H1 (cell line): ENCODE results near the gene RBMY1A1.
"Not testable (repeated sequence)": the region's sequence is repeated elsewhere in the genome, so short reads cannot be mapped to it uniquely, and the experiment has no call there.

Experiments used
- BACH1 ChIP-seq: IDR thresholded peaks from 2 replicates; pipeline ENCODE4 v1.6.1; 2012; ENCODE audit warnings: low read length, improper control_type of control experiment
- CTCF ChIP-seq, 3 experiments: IDR thresholded peaks; 1 replicate in 2 of 3; 2 replicates in 1 of 3; pipeline versions ENCODE4 v1.5.1 to v1.6.1; 2011; ENCODE audit warnings: low read length in 3 of 3, mild to moderate bottlenecking in 3 of 3, inconsistent platforms in 2 of 3, low read depth in 1 of 3, moderate library complexity in 1 of 3; ENCODE audit not compliant: insufficient read depth in 1 of 3; ENCODE audit errors: control extremely low read depth in 1 of 3
- EP300 ChIP-seq, 2 experiments: IDR thresholded peaks; 1 replicate in 1 of 2; 2 replicates in 1 of 2; pipeline ENCODE4 v1.6.1; 2011 to 2012; ENCODE audit warnings: low read depth in 2 of 2, low read length in 2 of 2, mild to moderate bottlenecking in 2 of 2, borderline replicate concordance in 1 of 2, inconsistent platforms in 1 of 2, moderate library complexity in 1 of 2
- EZH2 ChIP-seq: fragments of 200-600 bp; sonication (generic); IDR thresholded peaks from 2 replicates; pipeline ENCODE4 v1.7.1; 2012; ENCODE audit warnings: low read depth, mild to moderate bottlenecking, moderate library complexity, low read length, inconsistent platforms; ENCODE audit not compliant: severe bottlenecking
- GABPA ChIP-seq: IDR thresholded peaks from 2 replicates; pipeline ENCODE4 v1.6.1; 2011; ENCODE audit warnings: mild to moderate bottlenecking, low read length, moderate library complexity, borderline replicate concordance; ENCODE audit not compliant: insufficient read depth
- JUND ChIP-seq: IDR thresholded peaks from 2 replicates; pipeline ENCODE4 v1.6.1; 2011; ENCODE audit warnings: mild to moderate bottlenecking, improper control_type of control experiment, low read length
- KDM4A ChIP-seq: IDR thresholded peaks from one replicate; pipeline ENCODE4 v1.7.1; 2012; ENCODE audit warnings: low read depth, mild to moderate bottlenecking, moderate library complexity, low read length, inconsistent platforms; ENCODE audit not compliant: severe bottlenecking
- KDM5A ChIP-seq: fragments of 200-600 bp; IDR thresholded peaks from 2 replicates; pipeline ENCODE4 v1.7.1; 2012; ENCODE audit warnings: mild to moderate bottlenecking, low read length, inconsistent platforms, mixed read lengths
- MAX ChIP-seq: IDR thresholded peaks from 2 replicates; pipeline ENCODE4 v1.6.1; 2012; ENCODE audit warnings: inconsistent platforms
- POLR2AphosphoS5 ChIP-seq: IDR thresholded peaks from 2 replicates; pipeline ENCODE4 v1.6.1; 2011; ENCODE audit warnings: low read depth, low read length
- RFX5 ChIP-seq: IDR thresholded peaks from 2 replicates; pipeline ENCODE4 v1.6.1; 2011; ENCODE audit warnings: low read depth, low read length, improper control_type of control experiment, borderline replicate concordance
- RXRA ChIP-seq: IDR thresholded peaks from 2 replicates; pipeline ENCODE4 v1.6.1; 2011; ENCODE audit warnings: low read depth, mild to moderate bottlenecking, low read length, moderate library complexity; ENCODE audit not compliant: insufficient read depth
- TBP ChIP-seq: IDR thresholded peaks from 2 replicates; pipeline ENCODE4 v1.6.1; 2011; ENCODE audit warnings: low read depth, low read length, improper control_type of control experiment
- ZNF274 ChIP-seq: IDR thresholded peaks from 2 replicates; pipeline ENCODE4 v1.7.0; 2012; ENCODE audit warnings: low read length, borderline replicate concordance; ENCODE audit errors: extremely low read depth

- not testable (repeated sequence) for TF ChIP-seq EZH2; RXRA; POLR2AphosphoS5; JUND; MAX; KDM5A; BACH1; CTCF (IDR thresholded peaks at IDR 0.05; ENCODE audit: control extremely low read depth in 1 of 3, insufficient read depth in 1 of 3, low read depth in 1 of 3, low read length in 3 of 3); GABPA; EP300 (IDR thresholded peaks at IDR 0.05; ENCODE audit: borderline replicate concordance in 1 of 2, low read depth in 2 of 2, low read length in 2 of 2); KDM4A; ZNF274; TBP; RFX5
These were observed 51.8 kb downstream of the RBMY1A1 start for GRCh38 chrY:21586454-21586853.
